K562 (cell line): ENCODE measurements around the gene ERF.

Experiments
- ATF3 ChIP-seq, 2 experiments: fragments of 450-650 bp in 1 of 2; sonication (generic) in 1 of 2; formaldehyde crosslinking in 1 of 2; IDR thresholded peaks in 1 of 2; conservative IDR thresholded peaks in 1 of 2; 2 replicates each; pipeline versions ENCODE4 v1.6.1 to v1.8.1; 2016 to 2023; ENCODE audit warnings: mild to moderate bottlenecking in 2 of 2, moderate library complexity in 2 of 2, inconsistent platforms in 1 of 2, missing genetic modification reagents in 1 of 2
- CBX3 ChIP-seq, 2 experiments: IDR thresholded peaks; 1 replicate in 1 of 2; 2 replicates in 1 of 2; pipeline ENCODE4 v1.6.1; 2012; ENCODE audit warnings: inconsistent platforms in 2 of 2, low read length in 2 of 2, borderline replicate concordance in 1 of 2, control low read depth in 1 of 2
- CREB1 ChIP-seq, 2 experiments: sonication (generic) in 1 of 2; formaldehyde crosslinking in 1 of 2; IDR thresholded peaks; 2 replicates each; pipeline versions ENCODE4 v1.6.1 to v1.8.0; 2012 to 2022; ENCODE audit warnings: inconsistent platforms in 1 of 2, mild to moderate bottlenecking in 1 of 2, missing genetic modification reagents in 1 of 2, moderate library complexity in 1 of 2
- HDAC2 ChIP-seq: fragments of 450-650 bp; IDR thresholded peaks from 2 replicates; pipeline ENCODE4 v1.6.1; 2016; ENCODE audit warnings: mild to moderate bottlenecking
- HIVEP1 ChIP-seq: fragments of 250-450 bp; sonication (Bioruptor Pico); IDR thresholded peaks from 2 replicates; pipeline ENCODE4 v1.4.0; 2020; ENCODE audit warnings: mild to moderate bottlenecking
- POLR2A ChIP-seq: fragments of 450-650 bp; conservative IDR thresholded peaks from 2 replicates; pipeline ENCODE4 v1.6.1; 2016
- RCOR1 ChIP-seq, 2 experiments: IDR thresholded peaks; 2 replicates each; pipeline ENCODE4 v1.6.1; 2012; ENCODE audit warnings: low read depth in 2 of 2, low read length in 2 of 2, borderline replicate concordance in 1 of 2, improper control_type of control experiment in 1 of 2
- TCFL5 ChIP-seq: fragments of 250-450 bp; sonication (Bioruptor Pico); conservative IDR thresholded peaks from 2 replicates; pipeline ENCODE4 v1.6.1; 2021; ENCODE audit warnings: mild to moderate bottlenecking, moderate library complexity, matching md5 sums
- U2AF1 ChIP-seq: fragments of 200-400 bp; formaldehyde crosslinking; optimal IDR thresholded peaks from 2 replicates; pipeline ENCODE3; 2017; ENCODE audit warnings: mild to moderate bottlenecking, low read depth, low read length, moderate library complexity
- TF ChIP-seq, protein P1 (sequence below), 3 experiments: IDR thresholded peaks in 2 of 3; conservative IDR thresholded peaks in 1 of 3; 2 replicates each; pipeline ENCODE4 v1.5.1; 2011 to 2012; ENCODE audit warnings: low read length in 3 of 3, mild to moderate bottlenecking in 3 of 3, control low read depth in 2 of 3, improper control_type of control experiment in 1 of 3, inconsistent platforms in 1 of 3, low read depth in 1 of 3, mixed read lengths in 1 of 3, moderate library complexity in 1 of 3; ENCODE audit not compliant: insufficient read depth in 2 of 3
- TF ChIP-seq, protein P2 (sequence below): sonication (generic); formaldehyde crosslinking; IDR thresholded peaks from 2 replicates; pipeline ENCODE4 v1.8.1; 2022; ENCODE audit warnings: missing genetic modification reagents

DNA sequence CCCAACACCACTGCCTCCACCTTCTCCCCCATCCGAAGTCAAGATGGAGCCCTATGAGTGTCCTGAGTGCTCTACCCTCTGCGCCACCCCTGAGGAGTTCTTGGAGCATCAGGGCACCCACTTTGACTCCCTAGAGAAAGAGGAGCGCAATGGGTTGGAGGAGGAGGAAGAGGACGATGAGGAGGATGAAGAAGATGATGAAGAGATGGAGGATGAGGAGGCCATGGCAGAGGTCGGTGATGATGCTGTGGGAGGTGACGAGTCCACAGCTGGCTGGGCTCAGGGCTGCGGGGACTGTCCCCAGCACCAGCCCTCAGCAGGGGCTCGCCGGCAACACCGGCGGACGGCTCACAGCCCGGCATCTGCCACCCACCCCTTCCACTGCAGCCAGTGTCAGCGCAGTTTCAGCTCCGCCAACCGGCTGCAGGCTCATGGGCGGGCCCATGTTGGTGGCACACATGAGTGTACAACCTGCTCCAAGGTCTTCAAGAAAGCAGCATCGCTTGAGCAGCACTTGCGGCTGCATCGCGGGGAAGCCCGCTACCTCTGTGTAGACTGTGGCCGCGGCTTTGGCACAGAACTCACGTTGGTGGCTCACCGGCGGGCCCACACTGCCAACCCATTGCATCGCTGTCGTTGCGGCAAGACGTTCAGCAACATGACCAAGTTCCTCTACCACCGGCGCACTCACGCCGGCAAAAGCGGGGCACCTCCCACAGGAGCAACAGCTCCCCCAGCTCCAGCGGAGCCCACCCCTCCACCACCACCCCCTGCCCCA is 29.8 kb downstream of the ERF start:
- TF ChIP-seq, protein P1, sequence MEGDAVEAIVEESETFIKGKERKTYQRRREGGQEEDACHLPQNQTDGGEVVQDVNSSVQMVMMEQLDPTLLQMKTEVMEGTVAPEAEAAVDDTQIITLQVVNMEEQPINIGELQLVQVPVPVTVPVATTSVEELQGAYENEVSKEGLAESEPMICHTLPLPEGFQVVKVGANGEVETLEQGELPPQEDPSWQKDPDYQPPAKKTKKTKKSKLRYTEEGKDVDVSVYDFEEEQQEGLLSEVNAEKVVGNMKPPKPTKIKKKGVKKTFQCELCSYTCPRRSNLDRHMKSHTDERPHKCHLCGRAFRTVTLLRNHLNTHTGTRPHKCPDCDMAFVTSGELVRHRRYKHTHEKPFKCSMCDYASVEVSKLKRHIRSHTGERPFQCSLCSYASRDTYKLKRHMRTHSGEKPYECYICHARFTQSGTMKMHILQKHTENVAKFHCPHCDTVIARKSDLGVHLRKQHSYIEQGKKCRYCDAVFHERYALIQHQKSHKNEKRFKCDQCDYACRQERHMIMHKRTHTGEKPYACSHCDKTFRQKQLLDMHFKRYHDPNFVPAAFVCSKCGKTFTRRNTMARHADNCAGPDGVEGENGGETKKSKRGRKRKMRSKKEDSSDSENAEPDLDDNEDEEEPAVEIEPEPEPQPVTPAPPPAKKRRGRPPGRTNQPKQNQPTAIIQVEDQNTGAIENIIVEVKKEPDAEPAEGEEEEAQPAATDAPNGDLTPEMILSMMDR (IDR thresholded peaks at IDR 0.05 in 2 of 3, conservative IDR thresholded peaks at IDR 0.05 in 1 of 3; ENCODE audit: insufficient read depth in 2 of 3, low read depth in 1 of 3, low read length in 3 of 3), result no peak
- TF ChIP-seq ATF3 (IDR thresholded peaks at IDR 0.05) (no peak), ATF3 (CRISPR knock-in tag; conservative IDR thresholded peaks at IDR 0.05) (no peak), HIVEP1 (CRISPR knock-in tag) (no peak), CREB1 (IDR thresholded peaks at IDR 0.05) (no peak), CREB1 (CRISPR knock-in tag; IDR thresholded peaks at IDR 0.05) (no peak), POLR2A (no peak), RCOR1 (IDR thresholded peaks at IDR 0.05; ENCODE audit: borderline replicate concordance in 1 of 2, low read depth in 2 of 2, low read length in 2 of 2) (no peak), CBX3 (IDR thresholded peaks at IDR 0.05; ENCODE audit: borderline replicate concordance in 1 of 2, low read length in 2 of 2) (no peak), TCFL5 (CRISPR knock-in tag) (no peak), U2AF1 (no peak), HDAC2 (no peak)
- TF ChIP-seq, protein P2, sequence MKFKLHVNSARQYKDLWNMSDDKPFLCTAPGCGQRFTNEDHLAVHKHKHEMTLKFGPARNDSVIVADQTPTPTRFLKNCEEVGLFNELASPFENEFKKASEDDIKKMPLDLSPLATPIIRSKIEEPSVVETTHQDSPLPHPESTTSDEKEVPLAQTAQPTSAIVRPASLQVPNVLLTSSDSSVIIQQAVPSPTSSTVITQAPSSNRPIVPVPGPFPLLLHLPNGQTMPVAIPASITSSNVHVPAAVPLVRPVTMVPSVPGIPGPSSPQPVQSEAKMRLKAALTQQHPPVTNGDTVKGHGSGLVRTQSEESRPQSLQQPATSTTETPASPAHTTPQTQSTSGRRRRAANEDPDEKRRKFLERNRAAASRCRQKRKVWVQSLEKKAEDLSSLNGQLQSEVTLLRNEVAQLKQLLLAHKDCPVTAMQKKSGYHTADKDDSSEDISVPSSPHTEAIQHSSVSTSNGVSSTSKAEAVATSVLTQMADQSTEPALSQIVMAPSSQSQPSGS (CRISPR knock-in tag), result no peak
